ENCODE results near the gene PIGX.

The PIGX gene

GRCh38 chr3:196772102-196772501 lies 59.9 kb downstream of the PIGX start:
- Histone ChIP-seq H3K36me3 (replicated peaks; ENCODE audit: insufficient read depth, low read length) (0 out of 2 replicates have a peak, but pooled peaks cover 4% of the 10 kb centered on the region), H3F3A (ENCODE audit: insufficient read depth, low read length) (no peaks in the 10 kb centered on the region), H3K79me2 (ENCODE audit: low read length) (peaks cover 92% of the 10 kb centered on the region), H2AFZ (ENCODE audit: low read length) (no peak overlapping the region), H3K27me3 (replicated peaks; ENCODE audit: insufficient read depth, low read length) (no peaks in the 10 kb centered on the region), H3K4me1 (ENCODE audit: low read length) (no peaks in the 10 kb centered on the region), H3K4me2 (ENCODE audit: low read depth, low read length) (no peak overlapping the region), H3K4me3 (ENCODE audit: low read length) (no peak overlapping the region), H3K9ac (ENCODE audit: low read length) (no peak overlapping the region), H3K9me2 (replicated peaks; ENCODE audit: insufficient read depth, low read length) (no peaks in the 10 kb centered on the region), H4K20me1 (ENCODE audit: insufficient read depth, low read length) (0 out of 2 replicates have a peak, but pooled peaks cover 3% of the 10 kb centered on the region), H3K27ac (ENCODE audit: low read length) (no peak overlapping the region), H3K9me3 (replicated peaks; ENCODE audit: insufficient read depth, low read length) (no peaks in the 10 kb centered on the region)
- TF ChIP-seq EZH2 (optimal IDR thresholded peaks at IDR 0.05; ENCODE audit: low read depth, low read length) (no peak), EZH2phosphoT487 (IDR thresholded peaks at IDR 0.05; ENCODE audit: low read length) (no peak), CTCF (IDR thresholded peaks at IDR 0.05; ENCODE audit: low read length) (no peak)
- DNase-seq: no peak

GRCh38 chr3:196772897-196773296 lies 60.7 kb downstream of the PIGX start:
- TF ChIP-seq EZH2phosphoT487 (IDR thresholded peaks at IDR 0.05; ENCODE audit: low read length) (no peak), EZH2 (optimal IDR thresholded peaks at IDR 0.05; ENCODE audit: low read depth, low read length) (no peak), CTCF (IDR thresholded peaks at IDR 0.05; ENCODE audit: low read length) (no peak)
- no peak overlapping the region for H3K27ac ChIP-seq (ENCODE audit: low read length)

GRCh38 chr3:196774191-196774820 lies 62.1 kb downstream of the PIGX start:
- no peak for TF ChIP-seq EZH2 (optimal IDR thresholded peaks at IDR 0.05; ENCODE audit: low read depth, low read length)
- TF ChIP-seq CTCF (IDR thresholded peaks at IDR 0.05; ENCODE audit: low read length): no peak
- TF ChIP-seq EZH2phosphoT487 (IDR thresholded peaks at IDR 0.05; ENCODE audit: low read length): no peak
- H3K4me1 ChIP-seq (ENCODE audit: low read length): no peaks in the 10 kb centered on the region
- no peaks in the 10 kb centered on the region for H3K9me3 ChIP-seq (replicated peaks; ENCODE audit: insufficient read depth, low read length)
- H4K20me1 ChIP-seq (ENCODE audit: insufficient read depth, low read length): 0 out of 2 replicates have a peak, but pooled peaks cover 3% of the 10 kb centered on the region
- DNase-seq: no peak
- no peak overlapping the region for H2AFZ ChIP-seq (ENCODE audit: low read length)
- H3K4me3 ChIP-seq (ENCODE audit: low read length): no peak overlapping the region
- H3K79me2 ChIP-seq (ENCODE audit: low read length): peaks cover 94% of the 10 kb centered on the region
- 0 out of 2 replicates have a peak, but pooled peaks cover 6% of the 10 kb centered on the region for H3K36me3 ChIP-seq (replicated peaks; ENCODE audit: insufficient read depth, low read length)
- H3K27ac ChIP-seq (ENCODE audit: low read length): no peak overlapping the region
- H3F3A ChIP-seq (ENCODE audit: insufficient read depth, low read length): no peaks in the 10 kb centered on the region
- H3K9me2 ChIP-seq (replicated peaks; ENCODE audit: insufficient read depth, low read length): no peaks in the 10 kb centered on the region
- H3K9ac ChIP-seq (ENCODE audit: low read length): no peak overlapping the region
- H3K27me3 ChIP-seq (replicated peaks; ENCODE audit: insufficient read depth, low read length): no peaks in the 10 kb centered on the region
- no peak overlapping the region for H3K4me2 ChIP-seq (ENCODE audit: low read depth, low read length)

More at GRCh38 chr3:196772897-196773296, 60.7 kb downstream of the PIGX start:
- H3F3A ChIP-seq (ENCODE audit: insufficient read depth, low read length): no peaks in the 10 kb centered on the region
- H3K4me2 ChIP-seq (ENCODE audit: low read depth, low read length): no peak overlapping the region
- no peaks in the 10 kb centered on the region for H3K27me3 ChIP-seq (replicated peaks; ENCODE audit: insufficient read depth, low read length)
- H3K4me3 ChIP-seq (ENCODE audit: low read length): no peak overlapping the region
- H3K4me1 ChIP-seq (ENCODE audit: low read length): no peaks in the 10 kb centered on the region
- no peaks in the 10 kb centered on the region for H3K9me2 ChIP-seq (replicated peaks; ENCODE audit: insufficient read depth, low read length)
- H2AFZ ChIP-seq (ENCODE audit: low read length): no peak overlapping the region
- no peak overlapping the region for H3K9ac ChIP-seq (ENCODE audit: low read length)
- no peaks in the 10 kb centered on the region for H3K9me3 ChIP-seq (replicated peaks; ENCODE audit: insufficient read depth, low read length)
- DNase-seq: no peak
- peaks cover 92% of the 10 kb centered on the region for H3K79me2 ChIP-seq (ENCODE audit: low read length)
- H4K20me1 ChIP-seq (ENCODE audit: insufficient read depth, low read length): 0 out of 2 replicates have a peak, but pooled peaks cover 3% of the 10 kb centered on the region
- H3K36me3 ChIP-seq (replicated peaks; ENCODE audit: insufficient read depth, low read length): 0 out of 2 replicates have a peak, but pooled peaks cover 4% of the 10 kb centered on the region

All from MM.1S (cell line).